Measurements from ENCODE around the gene SPRR1B.
"Not testable (repeated sequence)": the region's sequence is repeated elsewhere in the genome, so short reads cannot be mapped to it uniquely, and the experiment has no call there.

The SPRR1B gene

GRCh38 chr1:153030895-153031294, at the start of gene SPRR1B:
Gene SPRR1B, plus strand, starts transcription at chr1:153031203. Its CDS starts 1,143 bp downstream, at chr1:153032346.
- no peak for DNase-seq

- DNase-seq: no peak
These were observed 48.9 kb upstream of the SPRR1B start for GRCh38 chr1:152982076-152982475.

- no peak for DNase-seq
These were observed 47.8 kb upstream of the SPRR1B start for GRCh38 chr1:152983234-152983633.

GRCh38 chr1:152983743-152984142, 47.3 kb upstream of the SPRR1B start, which contains the start of gene SPRR1A:
Gene SPRR1A, plus strand, starts transcription at chr1:152984081. Its CDS starts 1,150 bp downstream, at chr1:152985231.
- no peak for DNase-seq

DNA sequence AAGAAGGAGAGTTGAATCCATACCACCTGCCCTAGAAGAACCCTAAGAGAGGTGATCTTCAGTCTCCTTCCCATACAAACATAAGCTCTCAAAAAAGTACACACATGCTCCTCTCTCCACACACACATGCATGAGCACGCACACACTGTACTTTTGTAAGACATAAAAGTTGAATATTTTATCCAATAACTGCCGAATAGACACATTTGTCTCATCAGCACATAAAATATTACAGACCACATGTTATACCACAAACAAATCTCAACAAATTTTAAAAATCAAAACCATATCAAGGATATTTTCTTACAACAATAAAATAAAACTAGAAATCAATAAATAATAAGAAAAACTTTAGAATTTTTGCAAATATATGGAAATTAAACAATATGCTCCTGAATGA, 44.4 kb upstream of the SPRR1B start:
- DNase-seq: no peak

- peak in 2 of 56 donors; percentile 2 to 9 for DNase-seq
These were observed 37.8 kb upstream of the SPRR1B start for GRCh38 chr1:152993186-152993585.

DNA sequence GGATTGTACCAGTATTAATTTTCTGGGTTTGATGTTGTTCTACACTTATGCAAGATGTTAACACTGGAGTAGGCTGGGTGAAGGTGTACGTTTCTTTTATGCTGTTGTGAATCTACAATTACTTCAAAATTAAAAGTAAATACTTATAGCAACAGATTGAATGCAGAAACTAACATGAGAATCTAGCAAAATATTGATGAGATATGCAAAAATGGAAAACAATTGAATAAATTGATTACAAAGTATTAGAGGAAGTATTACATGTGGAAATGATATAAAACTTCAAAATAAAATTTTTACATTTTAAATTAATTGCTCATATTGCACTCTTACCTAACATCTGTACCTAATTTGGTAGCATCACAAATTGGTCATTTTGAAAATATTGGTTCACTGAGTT, 35.2 kb upstream of the SPRR1B start:
- DNase-seq: no peak

DNA sequence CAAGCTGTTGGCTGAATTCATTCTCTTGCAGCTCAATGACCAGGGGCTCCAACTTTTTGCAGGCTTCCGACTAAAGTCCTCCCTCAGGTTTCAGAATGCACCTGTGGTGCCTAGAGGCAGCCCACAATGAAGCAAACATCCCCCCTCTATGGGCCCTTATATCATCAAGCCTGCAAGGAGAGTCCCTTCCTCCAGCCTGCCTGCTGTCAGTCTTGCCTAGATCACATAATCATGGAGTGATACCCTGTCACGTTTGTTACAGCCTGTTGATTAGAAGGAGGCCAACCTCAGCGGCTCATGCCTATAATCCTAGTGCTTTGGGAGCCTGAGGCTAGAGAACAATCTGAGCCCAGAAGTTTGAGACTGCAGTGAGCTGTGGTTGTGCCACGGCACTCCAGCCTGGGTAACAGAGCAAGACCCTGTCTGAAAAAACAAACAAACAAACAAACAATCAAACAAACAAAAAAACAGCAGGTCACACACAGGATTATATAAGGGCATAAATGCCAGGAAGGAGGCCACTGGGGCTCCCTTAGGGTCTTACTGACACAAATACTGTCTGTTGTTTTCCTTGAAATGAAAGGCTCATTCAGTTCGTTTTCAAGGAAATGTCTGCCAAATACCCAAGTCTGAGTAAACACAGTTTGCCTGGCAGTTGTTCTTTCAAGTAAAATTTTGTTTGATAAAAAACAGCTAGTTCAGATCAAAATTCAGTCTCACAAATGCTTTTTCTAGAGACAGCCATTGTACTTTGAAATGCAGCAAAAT, 34.2 kb upstream of the SPRR1B start:
- peak in 11 of 56 donors; percentile 1 to 50 (median 6) for DNase-seq

DNA sequence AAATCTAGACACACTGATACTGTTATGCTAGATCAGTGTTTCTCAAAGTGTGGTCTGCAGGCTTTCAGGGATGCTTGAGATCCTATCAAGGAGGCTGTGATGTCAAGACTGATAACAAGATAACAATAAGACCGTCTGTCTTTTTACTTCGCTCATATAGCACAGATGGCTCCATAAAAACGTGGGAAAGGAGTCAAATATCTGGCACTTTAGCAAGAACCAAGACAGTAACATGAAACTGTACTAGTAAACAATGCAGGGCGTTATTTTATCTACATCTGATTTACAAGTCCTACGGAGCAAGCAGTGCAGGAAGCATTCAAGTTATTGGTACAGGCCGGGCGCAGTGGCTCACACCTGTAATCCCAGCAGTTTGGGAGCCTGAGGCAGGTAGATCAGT, 33.1 kb upstream of the SPRR1B start:
- no peak for DNase-seq

DNA sequence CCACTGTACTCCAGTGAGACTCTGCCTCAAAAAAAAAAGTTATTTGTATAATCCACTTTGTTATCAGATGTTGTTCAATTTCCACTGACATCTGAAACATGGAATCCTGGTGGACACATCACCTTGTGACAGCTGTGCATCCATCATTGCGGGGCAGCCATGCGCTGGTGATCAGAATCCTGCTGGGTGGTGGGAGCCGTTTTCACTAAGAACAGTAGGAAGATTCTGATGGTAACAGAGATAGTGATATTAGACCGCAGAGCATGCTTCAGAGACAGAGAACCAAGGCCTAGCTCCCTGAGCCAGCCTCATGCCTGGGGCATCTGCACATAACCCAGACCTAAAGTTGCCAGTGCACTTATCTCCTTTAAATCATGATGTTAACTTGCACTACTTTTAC, 32.5 kb upstream of the SPRR1B start:
- DNase-seq: no peak

GRCh38 chr1:152999818-153000217, 31.2 kb upstream of the SPRR1B start:
- DNase-seq: no peak

GRCh38 chr1:153000294-153000693, 30.7 kb upstream of the SPRR1B start:
- DNase-seq: no peak

DNA sequence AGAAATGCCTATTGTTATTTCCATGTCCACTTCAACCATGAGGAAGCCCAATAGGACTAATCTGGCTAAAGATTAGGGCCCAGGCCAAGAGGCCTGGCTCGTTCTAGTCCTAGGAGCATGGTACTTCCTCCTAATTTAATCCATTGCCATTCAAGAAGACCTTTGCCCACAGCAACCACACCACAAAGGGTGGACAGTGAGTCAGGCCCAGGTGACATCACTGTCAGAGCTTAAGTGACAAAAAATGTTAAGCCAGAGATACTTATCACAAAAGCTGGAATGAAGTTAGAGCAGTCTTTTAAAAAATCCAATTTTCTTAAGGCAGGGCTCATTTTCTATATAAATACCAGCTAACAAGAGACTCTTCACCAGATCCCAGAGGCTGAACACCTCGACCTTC, 29.6 kb upstream of the SPRR1B start, which contains the start of gene SPRR3:
SPRR3 (plus strand) TSS at position 368 of the 400 bp plus-strand sequence. CDS start 1,272 bp downstream, outside the sequence.
- no peak for DNase-seq

GRCh38 chr1:153011235-153011758, 19.7 kb upstream of the SPRR1B start:
- DNase-seq: not testable (repeated sequence)

DNA sequence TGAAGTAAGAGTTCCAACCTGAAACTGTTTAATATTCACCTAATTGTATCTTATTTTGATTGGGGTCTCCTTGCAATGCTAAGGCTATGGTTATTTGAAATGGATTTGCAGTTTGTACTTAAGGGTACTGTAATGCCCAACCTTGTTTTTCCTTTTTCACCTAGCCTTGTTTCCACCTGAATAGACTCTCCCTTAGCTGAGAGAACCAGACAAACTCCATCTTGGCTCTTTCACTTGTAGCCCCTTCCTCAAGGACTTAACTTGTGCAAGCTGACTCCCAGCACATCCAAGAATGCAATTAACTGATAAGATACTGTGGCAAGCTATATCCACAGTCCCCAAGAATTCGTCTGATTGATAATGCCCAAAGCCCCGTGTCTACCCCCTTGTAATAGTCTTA, 9.2 kb upstream of the SPRR1B start:
- DNase-seq: not testable (repeated sequence)

GRCh38 chr1:153022340-153022739, 8.7 kb upstream of the SPRR1B start:
- DNase-seq: not testable (repeated sequence)

DNA sequence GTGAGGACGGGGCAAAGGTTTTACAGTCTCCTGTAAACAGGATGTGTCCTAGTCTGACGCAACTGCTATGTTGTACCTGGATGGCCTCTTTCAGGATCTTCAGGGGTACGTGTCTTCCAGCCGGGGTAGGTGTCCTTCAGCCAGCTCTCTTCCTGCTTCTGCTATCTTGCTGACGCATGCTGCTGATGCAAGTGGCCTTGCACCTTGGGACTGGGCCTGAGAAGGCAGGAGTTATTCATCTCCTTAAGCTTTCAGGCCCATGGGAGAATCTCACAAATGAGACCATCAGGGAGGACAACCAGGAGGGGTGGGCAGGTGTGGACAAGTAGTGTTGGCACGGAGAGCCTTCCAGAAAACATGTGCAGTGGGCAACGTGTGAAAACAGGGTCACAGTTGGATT, 7.9 kb upstream of the SPRR1B start:
- no peak for DNase-seq

DNA sequence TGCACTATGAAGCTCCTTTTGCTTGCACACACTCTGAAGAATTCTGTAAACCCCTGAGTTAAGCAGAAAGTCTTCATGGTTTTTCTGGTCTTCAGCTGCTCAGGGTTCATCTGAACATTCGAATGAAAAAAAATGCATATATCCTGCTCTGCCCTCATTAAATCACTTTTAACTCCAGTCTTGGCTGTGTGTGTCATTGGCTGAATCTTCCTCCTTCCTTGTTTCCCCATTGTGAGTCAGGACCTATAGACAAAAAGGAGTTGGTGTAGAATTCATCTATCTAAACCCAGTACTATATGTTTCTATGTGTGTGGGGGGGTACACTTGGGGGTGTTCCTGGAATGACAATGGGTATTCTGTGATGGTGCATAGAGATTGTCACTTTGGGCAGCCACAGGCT, 6.6 kb upstream of the SPRR1B start:
- no peak for DNase-seq

DNA sequence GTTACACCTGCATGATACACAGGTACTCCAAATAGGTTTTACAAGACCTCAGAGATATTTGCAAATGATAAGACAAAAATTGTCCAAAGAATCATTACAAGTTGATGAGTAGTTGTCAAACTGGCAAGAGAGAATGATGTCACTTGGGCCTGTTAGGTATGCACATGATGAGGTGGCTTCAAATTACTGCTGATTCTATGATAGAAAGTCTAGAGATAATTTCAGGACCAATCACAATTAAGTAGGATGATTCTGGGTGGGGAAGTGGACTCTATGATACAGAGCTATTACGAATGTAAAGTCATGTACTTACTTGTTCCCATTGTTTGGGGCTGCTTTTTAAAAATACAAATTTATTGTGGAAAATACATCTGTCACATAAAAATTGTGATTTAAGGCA, 5.2 kb upstream of the SPRR1B start:
- DNase-seq: no peak

DNA sequence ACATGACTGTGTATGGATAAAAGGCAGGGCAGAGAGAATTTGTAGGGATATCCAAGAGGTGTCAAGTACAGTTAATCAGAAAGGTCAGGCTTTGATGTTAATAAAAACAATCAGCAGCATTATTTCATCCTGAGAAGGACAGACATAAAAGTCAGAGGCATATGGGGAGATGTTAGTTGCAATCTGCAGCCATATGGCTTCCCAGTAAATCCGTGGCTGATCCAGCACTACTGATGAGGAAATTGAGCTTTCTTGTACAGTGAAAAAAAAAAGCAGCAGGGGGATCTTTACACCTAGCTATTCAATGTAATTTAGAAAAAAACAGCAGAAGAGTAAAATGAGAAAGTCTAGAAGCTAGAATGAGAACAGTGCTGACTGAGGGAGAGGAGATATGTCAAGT, 2.2 kb upstream of the SPRR1B start:
- DNase-seq: no peak

GRCh38 chr1:153032073-153032472, 1.1 kb downstream of the SPRR1B start:
- no peak for DNase-seq

- peak in 24 of 56 donors; percentile 0 to 57 (median 10) for DNase-seq
These were observed 1.8 kb downstream of the SPRR1B start for GRCh38 chr1:153032677-153033308.

DNA sequence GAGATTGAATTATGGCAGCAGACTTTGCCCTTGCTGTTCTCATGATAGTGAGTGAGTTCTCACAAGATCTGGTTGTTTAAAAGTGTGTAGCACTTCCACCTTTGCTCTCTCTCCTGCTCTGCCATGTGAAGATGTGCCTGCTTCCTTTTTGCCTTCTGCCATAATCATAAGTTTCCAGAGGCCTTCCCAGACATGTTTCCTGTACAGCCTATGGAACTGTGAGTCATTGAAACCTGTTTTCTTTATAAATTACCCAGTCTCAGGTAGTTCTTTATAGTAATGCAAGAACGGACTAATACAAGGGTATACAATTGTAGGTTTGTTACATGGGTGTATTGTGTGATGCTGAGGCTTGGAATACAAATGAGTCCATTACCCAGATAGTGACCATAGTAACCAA, 4.2 kb downstream of the SPRR1B start:
- DNase-seq: no peak
